ENCODE measurements around the gene UTP15. TPM values are rescaled to one million over a fixed set of nuclear protein-coding genes. Genes with fewer than 3 reads are reported as not detected.

The UTP15 gene
- total RNA-seq, 2 experiments from 2014 or later, result 30.6 to 34.6 TPM

- no peaks in the 10 kb centered on the region for H3K36me3 Mint-ChIP-seq (ENCODE audit: low read depth)
Measured at GRCh38 chr5:73617510-73618279, 52.2 kb downstream of the UTP15 start.

GRCh38 chr5:73619606-73620333 lies 54.2 kb downstream of the UTP15 start:
- no peak overlapping the region for H3K4me3 Mint-ChIP-seq
- no peaks in the 10 kb centered on the region for H3K36me3 Mint-ChIP-seq (ENCODE audit: low read depth)
- CTCF ChIA-PET, result no interaction called here
- DNase-seq, result no peak
- POLR2A ChIA-PET, result no interaction called here
- peaks cover 17% of the 10 kb centered on the region for H3K27me3 Mint-ChIP-seq
- ATAC-seq, result no peak
- H3K9me3 Mint-ChIP-seq, result no peaks in the 10 kb centered on the region
- TF ChIP-seq CTCF (IDR thresholded peaks at IDR 0.05), result no peak
- no peak overlapping the region for H3K27ac Mint-ChIP-seq
- no peaks in the 10 kb centered on the region for H3K4me1 Mint-ChIP-seq (ENCODE audit: low read depth)
- intact Hi-C loops (cut with micrococcal nuclease), result no loop called here

More at GRCh38 chr5:73617510-73618279, 52.2 kb downstream of the UTP15 start:
- H3K9me3 Mint-ChIP-seq, result no peaks in the 10 kb centered on the region
- no peak overlapping the region for H3K27ac Mint-ChIP-seq
- no peak for DNase-seq
- CTCF ChIA-PET, result interaction anchor here (1.4 kb wide), 1 partner anchor 27 kb away, joined by 4 read pairs; no protein-coding TSS in a partner anchor
- no peak for TF ChIP-seq CTCF (IDR thresholded peaks at IDR 0.05)
- H3K4me3 Mint-ChIP-seq, result no peak overlapping the region
- intact Hi-C loops (cut with micrococcal nuclease), result no loop called here
- H3K27me3 Mint-ChIP-seq, result peaks cover 17% of the 10 kb centered on the region
- POLR2A ChIA-PET, result no interaction called here
- no peak for ATAC-seq
- H3K4me1 Mint-ChIP-seq (ENCODE audit: low read depth), result no peaks in the 10 kb centered on the region

GRCh38 chr5:73620334-73620687 lies 54.8 kb downstream of the UTP15 start:
- Mint-ChIP-seq H3K27ac (no peak overlapping the region), H3K4me3 (no peak overlapping the region), H3K27me3 (peaks cover 20% of the 10 kb centered on the region), H3K9me3 (no peaks in the 10 kb centered on the region), H3K4me1 (ENCODE audit: low read depth) (peaks cover under 1% of the 10 kb centered on the region), H3K36me3 (ENCODE audit: low read depth) (no peaks in the 10 kb centered on the region)
- CTCF ChIA-PET, result no interaction called here
- no peak for ATAC-seq
- POLR2A ChIA-PET, result no interaction called here
- TF ChIP-seq CTCF (IDR thresholded peaks at IDR 0.05), result no peak
- intact Hi-C loops (cut with micrococcal nuclease), result no loop called here
- no peak for DNase-seq

GRCh38 chr5:73623060-73623459 lies 57.5 kb downstream of the UTP15 start:
- intact Hi-C loops (cut with micrococcal nuclease), result no loop called here
- Mint-ChIP-seq H3K9me3 (no peaks in the 10 kb centered on the region), H3K4me1 (ENCODE audit: low read depth) (peaks cover 2% of the 10 kb centered on the region), H3K4me3 (no peak overlapping the region), H3K27me3 (peaks cover 35% of the 10 kb centered on the region), H3K27ac (no peak overlapping the region), H3K36me3 (ENCODE audit: low read depth) (no peaks in the 10 kb centered on the region)
- DNase-seq (no peak), ATAC-seq (no peak)
- CTCF ChIA-PET, result interaction anchor here (1.3 kb wide), 1 partner anchor 169 kb away, joined by 3 read pairs; no protein-coding TSS in a partner anchor
- POLR2A ChIA-PET, result no interaction called here
- TF ChIP-seq CTCF (IDR thresholded peaks at IDR 0.05), result no peak

- no peak for TF ChIP-seq CTCF (IDR thresholded peaks at IDR 0.05)
- intact Hi-C loops (cut with micrococcal nuclease), result no loop called here
- POLR2A ChIA-PET, result interaction anchor here (0.6 kb wide), 1 partner anchor 61 kb away, joined by 3 read pairs; no protein-coding TSS in a partner anchor
- peaks cover 39% of the 10 kb centered on the region for H3K27me3 Mint-ChIP-seq
- no peak overlapping the region for H3K4me3 Mint-ChIP-seq
- H3K9me3 Mint-ChIP-seq, result no peaks in the 10 kb centered on the region
- no peak overlapping the region for H3K27ac Mint-ChIP-seq
- no peak for DNase-seq
- no peaks in the 10 kb centered on the region for H3K36me3 Mint-ChIP-seq (ENCODE audit: low read depth)
- no peak for ATAC-seq
- CTCF ChIA-PET, result interaction anchor here (1.1 to 1.3 kb wide), 2 partner anchors 33 to 168 kb away, joined by 3 read pairs; no protein-coding TSS in a partner anchor
- H3K4me1 Mint-ChIP-seq (ENCODE audit: low read depth), result peaks cover 2% of the 10 kb centered on the region
Measured at GRCh38 chr5:73623901-73624404, 58.4 kb downstream of the UTP15 start.

Measured in activated CD8-positive, alpha-beta T cell treated with anti-CD3 and anti-CD28 coated beads for 36 hours (primary cell).